Duodenal mucosa (tissue), 2 donors: ENCODE data around the gene TMEM266.

Experiments
- H3K27ac ChIP-seq: one replicate; pipeline ENCODE4 v1.7.0; 2013; ENCODE audit warnings: low read depth, low read length
- H3K27me3 ChIP-seq, 2 donors: one replicate each; pipeline ENCODE4 v1.7.0; 2013; ENCODE audit warnings: low read length in 2 of 2, control low read depth in 1 of 2; ENCODE audit not compliant: insufficient read depth in 2 of 2, control insufficient read depth in 1 of 2
- H3K36me3 ChIP-seq, 2 donors: one replicate each; pipeline ENCODE4 v1.7.0; 2013; ENCODE audit warnings: low read length in 2 of 2, control low read depth in 1 of 2; ENCODE audit not compliant: insufficient read depth in 2 of 2, control insufficient read depth in 1 of 2
- H3K4me1 ChIP-seq, 2 donors: one replicate each; pipeline ENCODE4 v1.7.0; 2013; ENCODE audit warnings: low read length in 2 of 2, control low read depth in 1 of 2; ENCODE audit not compliant: insufficient read depth in 2 of 2, control insufficient read depth in 1 of 2
- H3K4me3 ChIP-seq, 2 donors: one replicate each; pipeline ENCODE4 v1.7.0; 2013; ENCODE audit warnings: low read length in 2 of 2, low read depth in 1 of 2
- H3K9ac ChIP-seq, 2 donors: one replicate each; pipeline ENCODE4 v1.7.0; 2013; ENCODE audit warnings: low read length in 2 of 2, low read depth in 1 of 2
- H3K9me3 ChIP-seq, 2 donors: one replicate each; pipeline ENCODE4 v1.7.0; 2013; ENCODE audit warnings: low read length in 2 of 2, control low read depth in 1 of 2; ENCODE audit not compliant: control insufficient read depth in 1 of 2

Gene TMEM266

DNA sequence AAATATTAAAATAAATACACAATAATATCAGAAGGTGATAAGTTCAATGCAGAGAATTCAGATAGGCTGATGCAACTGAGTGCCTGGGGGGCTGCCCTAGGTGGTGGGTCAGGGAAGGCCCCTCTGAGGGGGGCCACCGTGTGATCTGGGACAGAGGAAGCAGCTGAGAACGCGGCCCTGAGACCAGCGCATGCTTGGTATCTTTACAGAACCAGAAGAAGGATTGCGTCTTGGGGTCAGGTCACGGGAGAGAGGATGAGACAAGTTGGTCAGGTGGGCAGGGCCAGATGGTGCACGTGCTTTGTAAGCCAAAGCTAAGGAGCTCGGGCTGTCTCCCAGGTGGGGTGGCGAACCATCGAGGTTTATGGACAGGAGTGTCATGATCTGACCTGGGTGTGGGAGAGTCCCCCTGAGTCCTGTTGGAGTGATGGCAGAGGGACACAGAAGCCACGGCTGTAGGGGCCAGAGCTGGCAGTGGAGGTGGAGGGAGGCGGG is 130.3 kb downstream of the TMEM266 start:
- Histone ChIP-seq H3K27me3 (peaks cover 10 to 14% of the 10 kb centered on the region in 2 donors), H3K27ac (no peak overlapping the region), H3K4me1 (peaks cover 16 to 18% of the 10 kb centered on the region in 2 donors), H3K4me3 (no peak overlapping the region), H3K36me3 (no peaks in the 10 kb centered on the region), H3K9me3 (no peaks in the 10 kb centered on the region), H3K9ac (no peak overlapping the region)

DNA sequence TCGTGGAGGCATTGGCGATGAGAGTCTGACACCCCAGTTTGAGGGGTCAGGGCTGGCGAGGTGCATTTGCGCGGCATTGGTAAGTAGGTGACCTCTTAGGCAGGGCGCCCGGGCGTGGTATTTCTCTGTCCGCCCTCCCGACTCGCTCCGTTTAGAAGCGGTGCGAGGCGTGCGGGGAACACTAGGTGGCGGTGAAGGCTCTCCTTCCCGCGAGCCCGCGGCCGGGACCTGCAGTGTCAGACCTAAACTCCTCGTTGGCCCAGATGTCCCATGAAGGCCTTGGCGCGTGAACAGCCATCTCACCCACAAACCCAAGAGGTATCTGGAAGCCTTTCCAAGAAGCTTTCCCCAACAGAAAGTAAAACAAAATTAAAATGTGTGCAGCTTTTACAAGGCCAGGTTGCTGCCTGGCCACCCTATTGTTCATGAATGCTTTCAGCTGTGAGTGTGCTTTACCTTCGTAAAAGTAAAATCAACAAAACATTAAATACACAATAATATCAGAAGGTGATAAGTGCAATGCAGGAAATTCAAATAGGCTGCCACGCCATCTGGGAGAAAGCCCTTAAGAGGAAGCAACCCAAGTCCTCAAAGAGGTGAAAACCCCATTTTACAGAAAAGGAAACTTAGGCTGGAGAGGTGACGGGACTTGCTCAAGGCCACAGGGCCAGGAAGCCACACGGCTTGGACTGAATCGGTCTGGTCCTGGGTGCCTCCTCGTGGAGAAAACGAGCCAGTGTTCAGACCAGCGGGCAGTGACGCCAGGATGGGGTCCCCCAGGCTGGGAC is 131.2 kb downstream of the TMEM266 start:
- no peak overlapping the region for H3K27ac ChIP-seq
- H3K27me3 ChIP-seq: peaks cover 9 to 14% of the 10 kb centered on the region in 2 donors
- H3K36me3 ChIP-seq: no peaks in the 10 kb centered on the region
- H3K4me3 ChIP-seq: peak overlapping the region; percentile 19 to 36
- H3K9ac ChIP-seq: no peak overlapping the region
- H3K9me3 ChIP-seq: no peaks in the 10 kb centered on the region
- H3K4me1 ChIP-seq: peaks cover 16 to 18% of the 10 kb centered on the region in 2 donors

DNA sequence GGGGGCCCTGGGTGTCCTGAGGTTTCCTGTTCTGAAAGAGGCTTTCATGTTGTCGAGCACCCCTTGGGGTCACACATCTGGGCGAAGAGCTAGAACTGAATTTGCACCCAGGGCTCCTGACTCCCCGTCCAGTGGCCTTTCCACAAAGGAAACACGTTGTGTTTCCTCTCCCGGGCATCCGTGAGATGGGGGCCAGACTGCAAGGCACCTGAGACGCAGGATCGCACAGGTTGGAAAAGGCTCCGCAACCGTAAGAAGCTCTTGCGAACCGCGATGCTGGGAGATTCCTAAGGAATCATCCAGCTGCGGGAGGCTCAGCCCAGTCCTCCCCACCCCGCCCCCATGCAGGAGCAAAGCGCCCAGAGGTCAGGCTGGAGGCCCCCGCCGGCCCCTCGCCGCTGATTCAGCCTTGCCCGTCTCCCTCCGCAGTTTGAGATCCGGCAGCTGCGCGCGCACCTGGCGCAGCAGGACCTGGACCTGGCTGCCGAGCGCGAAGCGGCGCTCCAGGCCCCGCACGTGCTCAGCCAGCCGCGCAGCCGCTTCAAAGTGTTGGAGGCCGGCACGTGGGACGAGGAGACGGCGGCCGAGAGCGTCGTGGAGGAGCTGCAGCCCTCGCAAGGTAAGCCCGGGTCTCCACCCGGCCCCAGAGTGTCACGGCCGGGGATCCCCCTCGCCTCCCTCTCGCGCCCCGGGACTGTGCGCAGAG is 131.9 kb downstream of the TMEM266 start:
- Histone ChIP-seq H3K27ac (no peak overlapping the region), H3K9me3 (no peaks in the 10 kb centered on the region), H3K4me1 (peaks cover 21 to 26% of the 10 kb centered on the region in 2 donors), H3K36me3 (no peaks in the 10 kb centered on the region), H3K9ac (no peak overlapping the region), H3K27me3 (peaks cover 9 to 14% of the 10 kb centered on the region in 2 donors), H3K4me3 (peak overlapping the region; percentile 19 to 36)

DNA sequence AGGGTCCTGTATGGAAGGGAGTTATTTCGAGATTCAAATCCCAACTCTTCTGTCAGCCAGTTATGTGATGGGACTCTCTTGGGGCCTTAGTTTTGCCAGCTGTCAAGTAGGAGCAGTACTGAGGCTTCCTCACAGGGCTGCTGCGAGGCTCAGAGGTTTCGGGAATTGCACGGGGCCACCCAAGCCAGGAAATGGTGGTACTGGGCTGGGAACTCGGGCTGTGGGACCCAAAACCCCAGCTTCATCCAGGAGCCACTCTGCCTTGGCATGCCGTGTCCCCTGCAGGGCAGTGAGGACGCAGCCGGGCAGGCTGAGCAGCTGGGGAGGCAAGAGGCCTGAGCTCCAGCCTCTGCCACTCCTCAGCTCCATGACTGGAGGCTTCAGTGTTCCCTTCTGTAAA is 132.9 kb downstream of the TMEM266 start:
- H3K36me3 ChIP-seq: no peaks in the 10 kb centered on the region

DNA sequence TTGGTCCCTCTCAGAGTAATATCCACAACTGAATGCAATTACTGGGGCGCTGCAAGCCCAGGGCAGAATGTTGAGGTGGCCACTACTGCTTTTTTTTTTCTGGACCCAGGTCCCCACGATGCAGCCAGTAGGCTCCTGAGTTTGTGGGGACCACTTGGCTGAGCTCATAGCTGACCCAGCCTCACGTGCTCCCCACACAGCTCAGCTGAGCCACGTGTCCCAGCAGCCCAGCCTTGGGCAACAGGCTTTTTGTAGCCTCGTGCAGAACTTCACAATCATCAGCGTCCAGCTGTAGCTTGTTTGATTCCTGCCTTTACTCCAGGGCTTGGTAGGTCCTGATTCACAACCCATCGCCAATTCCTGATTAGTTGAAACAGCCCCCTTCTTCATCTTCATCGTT is 134.1 kb downstream of the TMEM266 start:
- no peak overlapping the region for H3K9ac ChIP-seq
- H3K36me3 ChIP-seq: no peaks in the 10 kb centered on the region
- no peak overlapping the region for H3K27ac ChIP-seq
- H3K9me3 ChIP-seq: no peaks in the 10 kb centered on the region
- H3K4me3 ChIP-seq: no peak overlapping the region
- peaks cover 34 to 36% of the 10 kb centered on the region in 2 donors for H3K4me1 ChIP-seq
- peaks cover 9 to 12% of the 10 kb centered on the region in 2 donors for H3K27me3 ChIP-seq

More for the DNA sequence above, 132.9 kb downstream of the TMEM266 start:
- Histone ChIP-seq H3K9me3 (no peaks in the 10 kb centered on the region), H3K4me1 (peaks cover 30 to 32% of the 10 kb centered on the region in 2 donors), H3K27ac (no peak overlapping the region), H3K9ac (no peak overlapping the region), H3K4me3 (no peak overlapping the region), H3K27me3 (peaks cover 9 to 12% of the 10 kb centered on the region in 2 donors)

DNA sequence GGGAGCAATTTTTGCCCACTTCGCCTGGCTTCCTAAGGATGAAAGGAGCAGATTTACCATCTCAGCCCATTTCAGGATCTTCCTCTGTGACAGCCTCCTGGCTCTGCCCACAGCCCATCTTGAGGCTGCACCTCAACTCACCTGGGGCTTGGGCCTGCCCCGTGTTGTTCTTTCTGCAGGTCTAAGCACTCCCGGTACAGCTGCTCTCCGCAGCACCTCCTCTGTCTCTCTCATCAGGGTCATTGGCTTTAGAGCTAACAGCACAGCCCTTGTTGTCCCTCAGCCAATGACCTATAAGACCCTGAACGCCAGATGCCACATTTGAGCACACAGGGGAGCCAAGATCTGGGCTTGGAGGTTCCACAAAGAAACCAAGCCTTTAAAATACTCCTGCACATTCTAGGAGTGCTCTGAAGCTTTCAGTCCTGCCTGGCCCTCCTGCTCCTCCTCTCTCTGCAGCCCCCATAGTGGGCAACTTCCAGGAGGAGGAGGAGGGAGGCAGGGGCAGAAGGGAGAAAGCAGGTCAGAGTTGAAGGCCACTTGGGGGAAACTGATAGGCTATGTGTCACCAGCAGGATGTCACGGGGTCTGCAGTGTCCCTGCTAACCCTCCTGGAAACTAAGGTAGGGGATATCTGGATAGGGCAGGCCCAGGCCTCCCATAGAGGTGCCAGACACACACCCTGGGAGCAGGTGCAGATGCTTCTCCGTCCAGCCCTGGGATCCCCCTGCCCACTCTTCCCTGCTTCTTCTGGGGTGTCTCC is 135.9 kb downstream of the TMEM266 start:
- no peaks in the 10 kb centered on the region for H3K9me3 ChIP-seq
- H3K4me1 ChIP-seq: peaks cover 33 to 34% of the 10 kb centered on the region in 2 donors
- no peak overlapping the region for H3K27ac ChIP-seq
- no peak overlapping the region for H3K4me3 ChIP-seq
- peaks cover under 1 to 3% of the 10 kb centered on the region in 2 donors for H3K27me3 ChIP-seq
- H3K36me3 ChIP-seq: no peaks in the 10 kb centered on the region
- no peak overlapping the region for H3K9ac ChIP-seq

DNA sequence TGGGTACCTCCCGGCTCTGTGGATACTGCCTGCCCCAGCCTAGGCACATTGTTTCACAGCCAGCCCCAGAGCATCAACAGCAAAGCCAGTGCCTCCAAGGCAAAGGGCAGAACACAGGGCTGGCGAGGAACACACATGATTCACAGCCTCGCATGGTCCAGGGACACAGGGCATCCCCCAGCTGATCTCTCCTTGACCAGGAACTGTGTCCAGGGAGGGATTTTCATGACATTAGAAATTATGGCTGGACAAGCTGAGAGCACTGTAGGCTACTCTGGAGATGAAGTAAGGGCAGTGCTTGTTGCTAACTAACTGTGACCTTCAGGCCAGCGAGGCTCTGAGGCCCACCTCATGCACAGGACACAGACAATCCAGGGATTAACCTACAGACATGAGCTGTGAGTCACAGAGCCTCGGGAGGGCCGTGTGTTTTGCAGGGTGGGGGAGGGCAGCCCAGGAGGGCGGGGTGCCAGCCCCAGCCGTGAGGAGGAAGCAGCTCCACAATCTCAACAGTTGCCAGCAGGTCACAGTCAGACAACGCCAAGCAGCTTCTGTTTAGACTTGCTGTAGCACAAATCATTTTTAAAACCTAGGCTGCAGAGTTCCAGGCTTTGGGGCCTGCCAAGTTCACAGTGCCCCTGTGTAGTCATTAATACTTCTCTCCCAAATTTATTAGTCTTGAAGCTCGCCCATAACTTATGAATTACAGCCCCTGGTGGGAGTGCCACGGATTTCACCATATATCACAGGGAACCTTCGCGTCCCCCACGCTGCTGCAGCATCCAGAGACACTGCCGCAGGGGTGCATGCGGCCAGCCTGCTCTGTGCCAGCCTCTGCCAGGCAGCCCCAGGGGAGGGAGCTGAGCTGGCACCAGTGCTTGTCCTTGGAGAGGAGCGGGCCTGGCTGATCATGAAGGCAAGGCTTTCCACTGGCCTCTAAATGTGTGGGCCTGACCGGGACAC is 136.8 kb downstream of the TMEM266 start:
- H3K4me3 ChIP-seq: no peak overlapping the region
- no peaks in the 10 kb centered on the region for H3K27me3 ChIP-seq
- no peaks in the 10 kb centered on the region for H3K36me3 ChIP-seq
- no peaks in the 10 kb centered on the region for H3K9me3 ChIP-seq
- H3K27ac ChIP-seq: no peak overlapping the region
- peaks cover 24 to 25% of the 10 kb centered on the region in 2 donors for H3K4me1 ChIP-seq
- H3K9ac ChIP-seq: peak overlapping the region in 1 of 2 donors; percentile 36

DNA sequence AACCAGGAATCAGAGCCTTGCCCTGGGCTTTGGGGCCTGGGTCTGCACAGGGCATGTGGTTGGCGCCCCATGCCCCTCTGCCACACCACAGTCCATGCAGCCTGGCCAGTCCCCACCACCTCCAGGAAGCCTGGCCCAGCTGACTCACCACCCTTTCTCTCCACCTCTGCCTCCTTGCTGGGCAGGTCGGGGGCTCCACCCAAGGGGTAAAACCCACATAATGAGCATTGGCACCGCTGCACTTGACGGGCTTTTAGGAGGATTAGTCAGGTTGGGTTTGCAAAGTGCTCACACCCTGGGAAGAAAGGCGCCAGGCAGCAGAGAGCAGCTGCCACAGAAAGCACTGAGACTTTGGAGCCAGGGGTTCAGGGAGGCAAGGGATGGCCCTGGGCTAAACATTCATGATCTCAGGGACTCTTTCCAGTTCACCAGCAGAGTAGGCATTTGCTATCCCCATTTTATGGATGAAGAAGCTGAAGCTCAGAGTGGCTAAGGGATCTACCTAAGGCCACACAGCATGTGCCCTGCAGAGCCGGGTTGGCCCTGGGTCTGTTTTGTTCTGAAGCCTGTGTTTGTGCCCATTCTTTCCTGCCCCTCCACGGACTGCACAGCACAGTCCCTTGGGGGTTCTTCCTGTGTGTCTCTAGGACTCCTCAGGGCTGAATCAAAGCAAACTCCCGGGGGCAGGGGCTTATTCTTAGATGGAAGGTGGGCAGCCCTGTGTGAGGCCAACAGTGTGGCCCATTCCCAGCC is 138.1 kb downstream of the TMEM266 start:
- no peak overlapping the region for H3K4me3 ChIP-seq

More for the DNA sequence above, 138.1 kb downstream of the TMEM266 start:
- no peak overlapping the region for H3K9ac ChIP-seq
- no peak overlapping the region for H3K27ac ChIP-seq
- H3K27me3 ChIP-seq: no peaks in the 10 kb centered on the region
- no peaks in the 10 kb centered on the region for H3K9me3 ChIP-seq
- H3K4me1 ChIP-seq: peaks cover 24 to 25% of the 10 kb centered on the region in 2 donors
- H3K36me3 ChIP-seq: no peaks in the 10 kb centered on the region
